ENCODE results near the gene C3orf33.
"Not testable (repeated sequence)": the region's sequence is repeated elsewhere in the genome, so short reads cannot be mapped to it uniquely, and the experiment has no call there.

The C3orf33 gene

GRCh38 chr3:155805802-155806618, at the start of gene C3orf33:
C3orf33 (minus strand) TSS chr3:155806278; CDS start chr3:155806252, 26 bp downstream.
- H3K27me3 ChIP-seq = peaks cover 24% of the 10 kb centered on the region
- H3K27ac ChIP-seq = peak within 1 kb of the TSS; percentile 80
- no peaks in the 10 kb centered on the region for H4K20me1 ChIP-seq
- H3K36me3 ChIP-seq = no peaks in the 10 kb centered on the region
- no peaks in the 10 kb centered on the region for H3K9me3 ChIP-seq
- TF ChIP-seq Cebpa-rat (IDR thresholded peaks at IDR 0.05) = no peak
- peak within 1 kb of the TSS; percentile 71 for H3K4me3 ChIP-seq
- H3K4me1 ChIP-seq = peaks cover 7% of the 10 kb centered on the region; the same call in 1 of the 2 replicates
- peak within 1 kb of the TSS; percentile 82 for H3K9ac ChIP-seq
- peak within 1 kb of the TSS; percentile 82 for H3K4me2 ChIP-seq

GRCh38 chr3:155854141-155854940, 48.3 kb upstream of the C3orf33 start, which contains the start of gene SLC33A1:
SLC33A1 (minus strand) TSS chr3:155854427; CDS start chr3:155853997, 430 bp downstream.
- Histone ChIP-seq H3K36me3 (0 out of 2 replicates have a peak, but pooled peaks cover 3% of the 10 kb centered on the region), H4K20me1 (peaks cover 42% of the 10 kb centered on the region), H3K4me1 (peaks cover 45% of the 10 kb centered on the region), H3K4me2 (peak within 1 kb of the TSS; percentile 98), H3K9ac (peak within 1 kb of the TSS; percentile 90), H3K27me3 (no peaks in the 10 kb centered on the region), H3K27ac (peak within 1 kb of the TSS; percentile 88), H3K9me3 (no peaks in the 10 kb centered on the region), H3K4me3 (peak within 1 kb of the TSS; percentile 88)
- TF ChIP-seq Cebpa-rat (IDR thresholded peaks at IDR 0.05) = no peak

GRCh38 chr3:155853214-155854140, 47.4 kb upstream of the C3orf33 start:
- peaks cover 10% of the 10 kb centered on the region; the same call in 1 of the 2 replicates for H3K36me3 ChIP-seq
- H3K27me3 ChIP-seq = no peaks in the 10 kb centered on the region
- H3K9ac ChIP-seq = peak overlapping the region; percentile 90
- H3K4me3 ChIP-seq = peak overlapping the region; percentile 88
- H4K20me1 ChIP-seq = peaks cover 50% of the 10 kb centered on the region
- H3K9me3 ChIP-seq = no peaks in the 10 kb centered on the region
- peak overlapping the region; percentile 82 for H3K27ac ChIP-seq
- TF ChIP-seq Cebpa-rat (IDR thresholded peaks at IDR 0.05) = no peak
- H3K4me2 ChIP-seq = peak overlapping the region; percentile 98
- H3K4me1 ChIP-seq = peaks cover 53% of the 10 kb centered on the region

- Histone ChIP-seq H3K9me3 (no peaks in the 10 kb centered on the region), H3K4me1 (peaks cover 58% of the 10 kb centered on the region), H3K4me2 (peak overlapping the region; percentile 98), H3K4me3 (peak overlapping the region; percentile 88), H4K20me1 (peaks cover 61% of the 10 kb centered on the region), H3K36me3 (peaks cover 19% of the 10 kb centered on the region), H3K27ac (peak overlapping the region; percentile 39), H3K9ac (peak overlapping the region; percentile 90), H3K27me3 (no peaks in the 10 kb centered on the region)
- no peak for TF ChIP-seq Cebpa-rat (IDR thresholded peaks at IDR 0.05)
Observed at GRCh38 chr3:155852341-155852740, 46.3 kb upstream of the C3orf33 start.

- not testable (repeated sequence) for H3K27me3 ChIP-seq, H3K9me3 ChIP-seq, H3K9ac ChIP-seq, H3K27ac ChIP-seq, H3K4me3 ChIP-seq
- Histone ChIP-seq H3K4me2 (peak overlapping the region; percentile 98), H4K20me1 (peaks cover 83% of the 10 kb centered on the region), H3K36me3 (peaks cover 33% of the 10 kb centered on the region), H3K4me1 (peaks cover 59% of the 10 kb centered on the region)
Observed at GRCh38 chr3:155849404-155849803, 43.3 kb upstream of the C3orf33 start.

- Histone ChIP-seq H3K36me3 (peaks cover 33% of the 10 kb centered on the region), H3K4me2 (peak overlapping the region; percentile 5; the same call in 1 of the 2 replicates), H3K27ac (no peak overlapping the region), H3K9me3 (no peaks in the 10 kb centered on the region), H3K4me3 (no peak overlapping the region), H3K9ac (no peak overlapping the region), H3K27me3 (no peaks in the 10 kb centered on the region), H3K4me1 (peaks cover 55% of the 10 kb centered on the region), H4K20me1 (peaks cover 87% of the 10 kb centered on the region)
- TF ChIP-seq Cebpa-rat (IDR thresholded peaks at IDR 0.05) = no peak
Observed at GRCh38 chr3:155847993-155848392, 41.9 kb upstream of the C3orf33 start.

GRCh38 chr3:155846119-155846518, 40.0 kb upstream of the C3orf33 start:
- Histone ChIP-seq H3K4me1 (peaks cover 36% of the 10 kb centered on the region), H3K36me3 (peaks cover 39% of the 10 kb centered on the region), H3K9me3 (no peaks in the 10 kb centered on the region), H3K4me3 (no peak overlapping the region), H4K20me1 (peaks cover 77% of the 10 kb centered on the region), H3K27me3 (no peaks in the 10 kb centered on the region), H3K4me2 (no peak overlapping the region), H3K27ac (no peak overlapping the region), H3K9ac (no peak overlapping the region)
- no peak for TF ChIP-seq Cebpa-rat (IDR thresholded peaks at IDR 0.05)

GRCh38 chr3:155843569-155843968, 37.5 kb upstream of the C3orf33 start:
- no peak overlapping the region for H3K4me2 ChIP-seq
- H3K9ac ChIP-seq = no peak overlapping the region
- TF ChIP-seq Cebpa-rat (IDR thresholded peaks at IDR 0.05) = no peak
- no peaks in the 10 kb centered on the region for H3K9me3 ChIP-seq
- H3K4me3 ChIP-seq = no peak overlapping the region
- H3K27ac ChIP-seq = no peak overlapping the region
- H3K4me1 ChIP-seq = peaks cover 11% of the 10 kb centered on the region
- peaks cover 30% of the 10 kb centered on the region for H3K36me3 ChIP-seq
- no peaks in the 10 kb centered on the region for H3K27me3 ChIP-seq
- peaks cover 57% of the 10 kb centered on the region for H4K20me1 ChIP-seq

All from BLaER1 (cell line).